Testis (tissue), 2 donors: ENCODE measurements around the gene IL25.

Experiments
- POLR2A ChIP-seq: fragments of 450-650 bp; IDR thresholded peaks from one replicate; pipeline ENCODE4 v1.6.1; 2017; ENCODE audit warnings: antibody characterized with exemption, mild to moderate bottlenecking, moderate library complexity
- TF ChIP-seq, protein P1 (sequence below), 3 experiments: fragments of 450-650 bp in 2 of 3; fragments of 200-600 bp in 1 of 3; sonication (generic) in 1 of 3; IDR thresholded peaks; one replicate each; pipeline ENCODE4 v1.5.1; 2016 to 2019; ENCODE audit warnings: antibody characterized with exemption in 3 of 3, mild to moderate bottlenecking in 2 of 3, moderate library complexity in 1 of 3

DNA sequence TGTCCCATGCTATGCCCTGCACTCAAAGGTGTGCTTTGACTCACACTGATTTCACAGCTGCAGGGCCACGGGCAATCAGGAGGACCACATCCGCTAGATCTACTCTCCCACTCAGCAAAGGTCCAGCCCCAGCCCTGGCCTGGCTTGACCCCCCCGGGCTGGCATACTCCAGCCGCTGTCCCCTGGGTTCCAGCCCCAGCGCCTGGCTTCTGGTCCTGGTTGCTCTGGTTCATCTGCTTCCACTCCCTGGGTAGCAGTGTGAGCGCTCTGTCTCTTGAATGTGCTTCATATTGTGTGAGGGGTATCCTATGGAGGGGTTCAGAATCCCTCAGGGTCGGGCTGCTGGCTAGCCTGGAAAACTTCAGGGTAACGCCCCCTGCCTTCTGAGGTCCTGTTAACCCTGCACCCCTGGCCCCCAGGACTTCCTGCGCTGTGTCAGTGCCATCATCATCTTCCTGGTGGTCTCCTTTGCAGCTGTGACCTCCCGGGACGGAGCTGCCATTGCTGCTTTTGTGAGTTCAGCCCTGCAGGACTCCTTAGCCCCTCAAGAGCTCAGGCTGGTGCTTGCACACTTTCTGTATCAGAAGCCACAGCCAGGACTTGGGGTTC is 6.1 kb downstream of the IL25 start:
- TF ChIP-seq, protein P1, sequence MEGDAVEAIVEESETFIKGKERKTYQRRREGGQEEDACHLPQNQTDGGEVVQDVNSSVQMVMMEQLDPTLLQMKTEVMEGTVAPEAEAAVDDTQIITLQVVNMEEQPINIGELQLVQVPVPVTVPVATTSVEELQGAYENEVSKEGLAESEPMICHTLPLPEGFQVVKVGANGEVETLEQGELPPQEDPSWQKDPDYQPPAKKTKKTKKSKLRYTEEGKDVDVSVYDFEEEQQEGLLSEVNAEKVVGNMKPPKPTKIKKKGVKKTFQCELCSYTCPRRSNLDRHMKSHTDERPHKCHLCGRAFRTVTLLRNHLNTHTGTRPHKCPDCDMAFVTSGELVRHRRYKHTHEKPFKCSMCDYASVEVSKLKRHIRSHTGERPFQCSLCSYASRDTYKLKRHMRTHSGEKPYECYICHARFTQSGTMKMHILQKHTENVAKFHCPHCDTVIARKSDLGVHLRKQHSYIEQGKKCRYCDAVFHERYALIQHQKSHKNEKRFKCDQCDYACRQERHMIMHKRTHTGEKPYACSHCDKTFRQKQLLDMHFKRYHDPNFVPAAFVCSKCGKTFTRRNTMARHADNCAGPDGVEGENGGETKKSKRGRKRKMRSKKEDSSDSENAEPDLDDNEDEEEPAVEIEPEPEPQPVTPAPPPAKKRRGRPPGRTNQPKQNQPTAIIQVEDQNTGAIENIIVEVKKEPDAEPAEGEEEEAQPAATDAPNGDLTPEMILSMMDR (IDR thresholded peaks at IDR 0.05), result no peak
- no peak for TF ChIP-seq POLR2A
